ENCODE results near the gene DCST1.

Gene DCST1

GRCh38 chr1:155091071-155092051, 57.7 kb downstream of the DCST1 start:
- TF ChIP-seq CTCF (IDR thresholded peaks at IDR 0.05; ENCODE audit: control extremely low read depth, extremely low read depth, low read depth, missing control alignments) = peak; percentile 95
- ChIA-PET POLR2A (interaction anchor here (0.5 to 1.5 kb wide), 3 partner anchors 71 to 82 kb away, joined by 4 to 7 read pairs (median 5); partner anchors contain the start of genes KRTCAP2 and TRIM46), CTCF (interaction anchor here (0.7 to 6.8 kb wide), 46 partner anchors 9 to 525 kb away, joined by 3 to 184 read pairs (median 6); partner anchors contain the start of genes CHRNB2, DCST1, DCST2 and EFNA4)
- peak; percentile 84 for DNase-seq (ENCODE audit: extremely low spot score)

- ChIA-PET POLR2A (interaction anchor here (0.5 to 1.5 kb wide), 3 partner anchors 70 to 81 kb away, joined by 4 to 7 read pairs (median 5); partner anchors contain the start of genes KRTCAP2 and TRIM46), CTCF (interaction anchor here (0.7 to 6.8 kb wide), 45 partner anchors 8 to 525 kb away, joined by 3 to 184 read pairs (median 6); partner anchors contain the start of genes CHRNB2, DCST1, DCST2 and EFNA4)
- TF ChIP-seq CTCF (IDR thresholded peaks at IDR 0.05; ENCODE audit: control extremely low read depth, extremely low read depth, low read depth, missing control alignments) = no peak
- DNase-seq (ENCODE audit: extremely low spot score) = no peak
Measured at GRCh38 chr1:155092131-155092530, 58.5 kb downstream of the DCST1 start.

- ChIA-PET CTCF (interaction anchor here (0.9 to 6.8 kb wide), 15 partner anchors 8 to 81 kb away, joined by 3 to 184 read pairs (median 8); partner anchors contain the start of genes EFNA4, KRTCAP2 and TRIM46), POLR2A (no interaction called here)
- DNase-seq (ENCODE audit: extremely low spot score) = no peak
- no peak for TF ChIP-seq CTCF (IDR thresholded peaks at IDR 0.05; ENCODE audit: control extremely low read depth, extremely low read depth, low read depth, missing control alignments)
Measured at GRCh38 chr1:155092641-155093040, 59.0 kb downstream of the DCST1 start.

GRCh38 chr1:155093911-155094621, 60.4 kb downstream of the DCST1 start:
- DNase-seq (ENCODE audit: extremely low spot score) = no peak
- ChIA-PET CTCF (interaction anchor here (1.2 to 6.8 kb wide), 5 partner anchors 9 to 99 kb away, joined by 4 to 184 read pairs (median 10); no protein-coding TSS in a partner anchor), POLR2A (no interaction called here)
- TF ChIP-seq CTCF (IDR thresholded peaks at IDR 0.05; ENCODE audit: control extremely low read depth, extremely low read depth, low read depth, missing control alignments) = peak; percentile 17

- ChIA-PET POLR2A (no interaction called here), CTCF (interaction anchor here (0.9 to 4.7 kb wide), 7 partner anchors 9 to 99 kb away, joined by 3 to 29 read pairs (median 5); partner anchors contain the start of gene KRTCAP2)
- DNase-seq (ENCODE audit: extremely low spot score) = no peak
- TF ChIP-seq CTCF (IDR thresholded peaks at IDR 0.05; ENCODE audit: control extremely low read depth, extremely low read depth, low read depth, missing control alignments) = no peak
Measured at GRCh38 chr1:155094622-155094948, 61.0 kb downstream of the DCST1 start.

- POLR2A ChIA-PET = no interaction called here
- CTCF ChIA-PET = interaction anchor here (0.7 to 4.7 kb wide), 4 partner anchors 14 to 76 kb away, joined by 3 to 28 read pairs (median 4); partner anchors contain the start of gene KRTCAP2
- DNase-seq (ENCODE audit: extremely low spot score) = no peak
- no peak for TF ChIP-seq CTCF (IDR thresholded peaks at IDR 0.05; ENCODE audit: control extremely low read depth, extremely low read depth, low read depth, missing control alignments)
Measured at GRCh38 chr1:155099331-155099730, 65.7 kb downstream of the DCST1 start.

All from GM10248 (cell line).